Small intestine (tissue), 7 donors: Measurements from ENCODE around the gene SGMS1. TPM values are rescaled to one million over a fixed set of nuclear protein-coding genes. Genes with fewer than 3 reads are reported as not detected.
"Not testable (repeated sequence)": the region's sequence is repeated elsewhere in the genome, so short reads cannot be mapped to it uniquely, and the experiment has no call there.

Experiments used
- DNase-seq, 2 donors: peaks; one replicate each; pipeline versions ENCODE4 v3.0.0 to v3.0.0-alpha.2; 2013
- FAIRE-seq: peaks from 2 replicates; lab custom pipeline; 2012; peaks lifted over from hg19 to GRCh38; lab: Jason Lieb, UNC
- H3K27ac ChIP-seq, 3 donors: one replicate each; pipeline ENCODE4 v1.5.1; 2013; ENCODE audit warnings: low read length in 2 of 3, mild to moderate bottlenecking in 2 of 3, control low read depth in 1 of 3, inconsistent platforms in 1 of 3, low read depth in 1 of 3, moderate library complexity in 1 of 3
- H3K27me3 ChIP-seq, 3 donors: one replicate each; pipeline ENCODE4 v1.6.1; 2013; ENCODE audit warnings: low read length in 3 of 3, inconsistent platforms in 1 of 3; ENCODE audit not compliant: control insufficient read depth in 3 of 3, insufficient read depth in 3 of 3
- H3K36me3 ChIP-seq, 3 donors: one replicate each; pipeline ENCODE4 v1.6.1; 2013; ENCODE audit warnings: low read length in 3 of 3, inconsistent platforms in 1 of 3, low read depth in 1 of 3, mild to moderate bottlenecking in 1 of 3, moderate library complexity in 1 of 3; ENCODE audit not compliant: control insufficient read depth in 3 of 3, insufficient read depth in 2 of 3
- H3K4me1 ChIP-seq, 3 donors: one replicate each; pipeline ENCODE4 v1.6.1; 2013; ENCODE audit warnings: low read length in 2 of 3, inconsistent platforms in 1 of 3, low read depth in 1 of 3, mild to moderate bottlenecking in 1 of 3, moderate library complexity in 1 of 3; ENCODE audit not compliant: control insufficient read depth in 3 of 3, insufficient read depth in 2 of 3
- H3K4me3 ChIP-seq, 3 donors: one replicate each; pipeline ENCODE4 v1.5.1; 2013; ENCODE audit warnings: low read length in 3 of 3, control low read depth in 1 of 3, inconsistent platforms in 1 of 3, low read depth in 1 of 3, mild to moderate bottlenecking in 1 of 3, moderate library complexity in 1 of 3
- H3K9me3 ChIP-seq, 2 donors: one replicate each; pipeline ENCODE4 v1.6.1; 2013; ENCODE audit warnings: low read depth in 1 of 2, low read length in 1 of 2; ENCODE audit not compliant: control insufficient read depth in 2 of 2, insufficient read depth in 1 of 2
- WGBS, 3 donors: extraction: QIAGEN DNeasy Blood & Tissue Kit; methylation state at CpG; one replicate each; pipeline ENCODE4 v1.1.7; 2013; 5-methylcytosine and 5-hydroxymethylcytosine counted together
- polyA plus RNA-seq, 4 donors: library from polyadenylated mRNA; stranded (reverse) in 3 of 4; unstranded in 1 of 4; fragments of 200-250 nt in 3 of 4; fragments of 120-200 nt in 1 of 4; gene quantifications; one replicate each; pipeline versions ENCODE4 v1.2.1 to v1.2.3, GENCODE V29; 2013
- donor health status: healthy with polysubstance abuse.
- donor health status: control.
- donor health status: control.
- donor health status: Bipolar disorder and iron deficiency.
- donor health status: healthy.

Gene SGMS1
- polyA plus RNA-seq, 4 donors = 7.6 to 28.2 (median 11.4) TPM

- H3K4me3 ChIP-seq, H3K27ac ChIP-seq, FAIRE-seq, DNase-seq, H3K9me3 ChIP-seq, H3K36me3 ChIP-seq, H3K27me3 ChIP-seq, H3K4me1 ChIP-seq: not testable (repeated sequence)
- WGBS, 3 donors = 92 to 95% (median 93%) methylated on average over 32 to 33 of the region's 33 CpGs
Observed at GRCh38 chr10:50355693-50356480, 267.9 kb downstream of the SGMS1 start.

GRCh38 chr10:50351483-50352146 lies 272.1 kb downstream of the SGMS1 start:
- Histone ChIP-seq H3K9me3 (peaks cover 0 to 10% of the 10 kb centered on the region in 2 donors), H3K4me3 (no peak overlapping the region), H3K27me3 (no peaks in the 10 kb centered on the region), H3K27ac (no peak overlapping the region), H3K4me1 (peaks cover 0 to 2% (median 0%) of the 10 kb centered on the region in 3 donors), H3K36me3 (peaks cover 0 to 4% (median 0%) of the 10 kb centered on the region in 3 donors)
- no peak for FAIRE-seq
- DNase-seq = no peak
- 94 to 96% (median 94%) methylated on average over 7 of the region's 7 CpGs for WGBS, 3 donors

GRCh38 chr10:50350366-50350765 lies 273.4 kb downstream of the SGMS1 start:
- 96 to 98% (median 98%) methylated on average over 5 of the region's 5 CpGs for WGBS, 3 donors
- DNase-seq = no peak
- H3K27ac ChIP-seq = no peak overlapping the region

GRCh38 chr10:50349554-50349953 lies 274.2 kb downstream of the SGMS1 start:
- WGBS, 3 donors = 96 to 100% (median 100%) methylated on average over 1 of the region's 1 CpG
- peaks cover 0 to 2% (median 0%) of the 10 kb centered on the region in 3 donors for H3K4me1 ChIP-seq
- DNase-seq = no peak
- H3K27ac ChIP-seq = no peak overlapping the region
- no peak overlapping the region for H3K4me3 ChIP-seq
- H3K27me3 ChIP-seq = no peaks in the 10 kb centered on the region
- peaks cover 0 to 4% (median 0%) of the 10 kb centered on the region in 3 donors for H3K36me3 ChIP-seq
- FAIRE-seq = no peak
- peaks cover 0 to 8% of the 10 kb centered on the region in 2 donors for H3K9me3 ChIP-seq

More at GRCh38 chr10:50350366-50350765, 273.4 kb downstream of the SGMS1 start:
- Histone ChIP-seq H3K27me3 (no peaks in the 10 kb centered on the region), H3K9me3 (peaks cover 0 to 8% of the 10 kb centered on the region in 2 donors), H3K36me3 (peaks cover 0 to 4% (median 0%) of the 10 kb centered on the region in 3 donors), H3K4me3 (no peak overlapping the region), H3K4me1 (peaks cover 0 to 2% (median 0%) of the 10 kb centered on the region in 3 donors)
- FAIRE-seq = no peak

- FAIRE-seq = no peak
- 66 to 92% (median 73%) methylated on average over 1 of the region's 1 CpG for WGBS, 3 donors
Observed at GRCh38 chr10:50347394-50347802, 276.4 kb downstream of the SGMS1 start.

GRCh38 chr10:50346942-50347341 lies 276.8 kb downstream of the SGMS1 start:
- Histone ChIP-seq H3K9me3 (peaks cover 0 to 8% of the 10 kb centered on the region in 2 donors), H3K27me3 (no peaks in the 10 kb centered on the region), H3K4me1 (peaks cover 0 to under 1% (median 0%) of the 10 kb centered on the region in 3 donors), H3K4me3 (no peak overlapping the region), H3K36me3 (peaks cover 0 to 12% (median 7%) of the 10 kb centered on the region in 3 donors), H3K27ac (no peak overlapping the region)
- DNase-seq = no peak
- 83 to 87% (median 86%) methylated on average over 2 of the region's 2 CpGs for WGBS, 3 donors
- no peak for FAIRE-seq

More at GRCh38 chr10:50347394-50347802, 276.4 kb downstream of the SGMS1 start:
- Histone ChIP-seq H3K4me1 (peaks cover 0 to 2% (median 0%) of the 10 kb centered on the region in 3 donors), H3K9me3 (peaks cover 0 to 8% of the 10 kb centered on the region in 2 donors), H3K27ac (no peak overlapping the region), H3K27me3 (no peaks in the 10 kb centered on the region), H3K36me3 (peaks cover 0 to 12% (median 7%) of the 10 kb centered on the region in 3 donors), H3K4me3 (no peak overlapping the region)
- DNase-seq = no peak

- peaks cover 0 to 11% (median 9%) of the 10 kb centered on the region in 3 donors for H3K36me3 ChIP-seq
- DNase-seq = no peak
- FAIRE-seq = no peak
- H3K9me3 ChIP-seq = peaks cover 0 to 7% of the 10 kb centered on the region in 2 donors
- no peaks in the 10 kb centered on the region for H3K27me3 ChIP-seq
- 62 to 73% (median 70%) methylated on average over 3 of the region's 3 CpGs for WGBS, 3 donors
- H3K4me3 ChIP-seq = no peak overlapping the region
- no peaks in the 10 kb centered on the region for H3K4me1 ChIP-seq
- no peak overlapping the region for H3K27ac ChIP-seq
Observed at GRCh38 chr10:50345545-50345944, 278.2 kb downstream of the SGMS1 start.

GRCh38 chr10:50343702-50344331 lies 279.9 kb downstream of the SGMS1 start:
- 93 to 96% (median 96%) methylated on average over 12 of the region's 12 CpGs for WGBS, 3 donors
- H3K27me3 ChIP-seq = no peaks in the 10 kb centered on the region
- no peak overlapping the region for H3K27ac ChIP-seq
- no peak overlapping the region for H3K4me3 ChIP-seq
- no peaks in the 10 kb centered on the region for H3K9me3 ChIP-seq
- H3K4me1 ChIP-seq = no peaks in the 10 kb centered on the region
- DNase-seq (no peak), FAIRE-seq (no peak)
- peaks cover 0 to 11% (median 10%) of the 10 kb centered on the region in 3 donors for H3K36me3 ChIP-seq
